Type B pancreatic cell (in vitro differentiated cells): ENCODE results near the gene TSEN2. TPM values are rescaled to one million over a fixed set of nuclear protein-coding genes. Genes with fewer than 3 reads are reported as not detected.

Experiments
- DNase-seq: peaks from one replicate; pipeline ENCODE4 v3.0.0; 2021; ENCODE audit warnings: mixed read lengths; ENCODE audit not compliant: unreplicated experiment; ENCODE audit errors: extremely low spot score
- H3K27ac Mint-ChIP-seq: 2 replicates; pipeline ENCODE4 v1.8.0; 2021; ENCODE audit warnings: mild to moderate bottlenecking, mixed read lengths
- H3K27me3 Mint-ChIP-seq: 2 replicates; pipeline ENCODE4 v1.8.0; 2021; ENCODE audit warnings: mixed read lengths
- H3K36me3 Mint-ChIP-seq: 2 replicates; pipeline ENCODE4 v1.8.0; 2021; ENCODE audit warnings: mixed read lengths
- H3K4me1 Mint-ChIP-seq: one replicate; pipeline ENCODE4 v1.8.0; 2021; ENCODE audit warnings: mixed read lengths; ENCODE audit not compliant: unreplicated experiment
- H3K4me3 Mint-ChIP-seq: 2 replicates; pipeline ENCODE4 v1.8.0; 2021; ENCODE audit warnings: mild to moderate bottlenecking, mixed read lengths
- H3K9me3 Mint-ChIP-seq: 2 replicates; pipeline ENCODE4 v1.8.0; 2021; ENCODE audit warnings: mixed read lengths
- CTCF ChIP-seq: fragments of 200-600 bp; sonication (generic); conservative IDR thresholded peaks from 2 replicates; pipeline ENCODE4 v1.5.0; 2021; ENCODE audit warnings: antibody characterized with exemption, mild to moderate bottlenecking
- total RNA-seq: library from RNA; stranded (reverse); gene quantifications from 2 replicates; pipeline ENCODE4 v1.2.1, GENCODE V29; 2021; ENCODE audit warnings: low replicate concordance

The TSEN2 gene
- total RNA-seq, 1 donor from 2014 or later, result 27.7 TPM

- H3K9me3 Mint-ChIP-seq, result no peaks in the 10 kb centered on the region
- no peak overlapping the region for H3K4me3 Mint-ChIP-seq
- DNase-seq, result no peak
- H3K36me3 Mint-ChIP-seq, result peaks cover 41% of the 10 kb centered on the region
- no peak overlapping the region for H3K27ac Mint-ChIP-seq
- no peaks in the 10 kb centered on the region for H3K27me3 Mint-ChIP-seq
- H3K4me1 Mint-ChIP-seq, result no peaks in the 10 kb centered on the region
- TF ChIP-seq CTCF, result no peak
These were observed 93.1 kb downstream of the TSEN2 start for GRCh38 chr3:12577379-12577778.

GRCh38 chr3:12578742-12579141, 94.5 kb downstream of the TSEN2 start:
- Mint-ChIP-seq H3K4me3 (no peak overlapping the region), H3K36me3 (peaks cover 40% of the 10 kb centered on the region), H3K27ac (no peak overlapping the region), H3K4me1 (no peaks in the 10 kb centered on the region), H3K9me3 (no peaks in the 10 kb centered on the region), H3K27me3 (no peaks in the 10 kb centered on the region)
- peak; percentile 55 for TF ChIP-seq CTCF
- no peak for DNase-seq

- Mint-ChIP-seq H3K27me3 (no peaks in the 10 kb centered on the region), H3K27ac (peak overlapping the region; percentile 64), H3K9me3 (no peaks in the 10 kb centered on the region), H3K4me1 (no peaks in the 10 kb centered on the region), H3K36me3 (peaks cover 35% of the 10 kb centered on the region), H3K4me3 (no peak overlapping the region)
- DNase-seq, result no peak
- no peak for TF ChIP-seq CTCF
These were observed 95.2 kb downstream of the TSEN2 start for GRCh38 chr3:12579456-12579855.

GRCh38 chr3:12579905-12580304, 95.6 kb downstream of the TSEN2 start:
- Mint-ChIP-seq H3K27ac (no peak overlapping the region), H3K4me1 (no peaks in the 10 kb centered on the region), H3K4me3 (no peak overlapping the region), H3K9me3 (no peaks in the 10 kb centered on the region), H3K27me3 (no peaks in the 10 kb centered on the region), H3K36me3 (peaks cover 40% of the 10 kb centered on the region)
- TF ChIP-seq CTCF, result no peak
- no peak for DNase-seq

GRCh38 chr3:12582730-12583129, 98.5 kb downstream of the TSEN2 start:
- Mint-ChIP-seq H3K4me3 (no peak overlapping the region), H3K9me3 (no peaks in the 10 kb centered on the region), H3K4me1 (no peaks in the 10 kb centered on the region), H3K36me3 (peaks cover 27% of the 10 kb centered on the region), H3K27ac (no peak overlapping the region), H3K27me3 (no peaks in the 10 kb centered on the region)
- no peak for TF ChIP-seq CTCF
- DNase-seq, result no peak

Other genes with a start within 250 kb of the TSEN2 start
- gene PPARG, start 195.4 kb upstream of the TSEN2 start, total RNA-seq, result 21.5 and 28.8 TPM in 2 replicates
- 0.92 and 2.1 TPM in 2 replicates for gene MKRN2OS, start 61.0 kb downstream of the TSEN2 start, total RNA-seq
- gene MKRN2, start 72.6 kb downstream of the TSEN2 start, total RNA-seq, result 23.5 and 28.6 TPM in 2 replicates
- gene RAF1, start 179.6 kb downstream of the TSEN2 start, total RNA-seq, result 81.6 and 92.1 TPM in 2 replicates